Astrocyte (in vitro differentiated cells and primary cell): ENCODE data around the gene EMX1.

Source experiments
- EZH2 ChIP-seq: IDR thresholded peaks from 2 replicates; pipeline ENCODE4 v1.6.1; 2012; ENCODE audit warnings: mild to moderate bottlenecking, low read length, inconsistent platforms; ENCODE audit not compliant: insufficient read depth
- TF ChIP-seq, protein P1 (sequence below): IDR thresholded peaks from 2 replicates; pipeline ENCODE4 v1.5.1; 2011; ENCODE audit warnings: low read depth, mild to moderate bottlenecking, inconsistent platforms, low read length, moderate library complexity; ENCODE audit not compliant: insufficient read depth

DNA sequence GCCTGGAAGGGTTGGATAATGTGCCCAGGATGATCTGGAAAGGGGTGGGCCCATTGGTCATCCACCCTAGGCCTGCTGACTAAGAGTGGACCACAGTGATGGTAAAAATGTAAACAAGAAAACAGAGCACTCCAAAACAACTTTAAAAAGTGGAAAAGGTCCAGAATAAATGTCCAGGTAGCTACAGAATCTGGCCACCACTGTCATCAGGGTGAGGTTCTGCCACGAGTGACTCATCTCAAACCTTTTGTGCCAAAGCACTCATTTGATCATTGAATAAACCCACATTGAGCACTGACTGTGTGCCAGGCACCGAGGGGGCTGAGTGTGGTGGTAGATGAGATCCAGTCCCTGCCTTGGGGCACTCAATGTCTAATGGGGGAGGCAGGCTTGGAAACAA lies 64.9 kb downstream of the EMX1 start:
- TF ChIP-seq, protein P1, sequence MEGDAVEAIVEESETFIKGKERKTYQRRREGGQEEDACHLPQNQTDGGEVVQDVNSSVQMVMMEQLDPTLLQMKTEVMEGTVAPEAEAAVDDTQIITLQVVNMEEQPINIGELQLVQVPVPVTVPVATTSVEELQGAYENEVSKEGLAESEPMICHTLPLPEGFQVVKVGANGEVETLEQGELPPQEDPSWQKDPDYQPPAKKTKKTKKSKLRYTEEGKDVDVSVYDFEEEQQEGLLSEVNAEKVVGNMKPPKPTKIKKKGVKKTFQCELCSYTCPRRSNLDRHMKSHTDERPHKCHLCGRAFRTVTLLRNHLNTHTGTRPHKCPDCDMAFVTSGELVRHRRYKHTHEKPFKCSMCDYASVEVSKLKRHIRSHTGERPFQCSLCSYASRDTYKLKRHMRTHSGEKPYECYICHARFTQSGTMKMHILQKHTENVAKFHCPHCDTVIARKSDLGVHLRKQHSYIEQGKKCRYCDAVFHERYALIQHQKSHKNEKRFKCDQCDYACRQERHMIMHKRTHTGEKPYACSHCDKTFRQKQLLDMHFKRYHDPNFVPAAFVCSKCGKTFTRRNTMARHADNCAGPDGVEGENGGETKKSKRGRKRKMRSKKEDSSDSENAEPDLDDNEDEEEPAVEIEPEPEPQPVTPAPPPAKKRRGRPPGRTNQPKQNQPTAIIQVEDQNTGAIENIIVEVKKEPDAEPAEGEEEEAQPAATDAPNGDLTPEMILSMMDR = no peak
- TF ChIP-seq EZH2 = no peak
